Measurements from ENCODE around the gene DEDD. TPM values are rescaled to one million over a fixed set of nuclear protein-coding genes. Genes with fewer than 3 reads are reported as not detected.

The DEDD gene
- total and polyA plus RNA-seq, 2 experiments from 2014 or later, result 22.8 to 35.3 TPM

GRCh38 chr1:161080441-161081405 is 51.7 kb downstream of the DEDD start (continued):
- TF ChIP-seq ZNF462 (CRISPR knock-in tag; IDR thresholded peaks at IDR 0.05) (no peak), EZH2 (IDR thresholded peaks at IDR 0.05; ENCODE audit: low read depth, unreplicated experiment) (no peak), ETS1 (IDR thresholded peaks at IDR 0.05) (no peak), JUNB (IDR thresholded peaks at IDR 0.05; ENCODE audit: unreplicated experiment) (no peak), REST (IDR thresholded peaks at IDR 0.05; ENCODE audit: unreplicated experiment) (no peak)
